Inferior parietal cortex (tissue), 1 donor: Measurements from ENCODE around the gene MYCBPAP.
"Not testable (repeated sequence)": the region's sequence is repeated elsewhere in the genome, so short reads cannot be mapped to it uniquely, and the experiment has no call there.

ENCODE experiments used
- DNase-seq: peaks from one replicate; pipeline ENCODE4 v3.0.0-alpha.2; 2016; ENCODE audit errors: extremely low spot score

The MYCBPAP gene

DNA sequence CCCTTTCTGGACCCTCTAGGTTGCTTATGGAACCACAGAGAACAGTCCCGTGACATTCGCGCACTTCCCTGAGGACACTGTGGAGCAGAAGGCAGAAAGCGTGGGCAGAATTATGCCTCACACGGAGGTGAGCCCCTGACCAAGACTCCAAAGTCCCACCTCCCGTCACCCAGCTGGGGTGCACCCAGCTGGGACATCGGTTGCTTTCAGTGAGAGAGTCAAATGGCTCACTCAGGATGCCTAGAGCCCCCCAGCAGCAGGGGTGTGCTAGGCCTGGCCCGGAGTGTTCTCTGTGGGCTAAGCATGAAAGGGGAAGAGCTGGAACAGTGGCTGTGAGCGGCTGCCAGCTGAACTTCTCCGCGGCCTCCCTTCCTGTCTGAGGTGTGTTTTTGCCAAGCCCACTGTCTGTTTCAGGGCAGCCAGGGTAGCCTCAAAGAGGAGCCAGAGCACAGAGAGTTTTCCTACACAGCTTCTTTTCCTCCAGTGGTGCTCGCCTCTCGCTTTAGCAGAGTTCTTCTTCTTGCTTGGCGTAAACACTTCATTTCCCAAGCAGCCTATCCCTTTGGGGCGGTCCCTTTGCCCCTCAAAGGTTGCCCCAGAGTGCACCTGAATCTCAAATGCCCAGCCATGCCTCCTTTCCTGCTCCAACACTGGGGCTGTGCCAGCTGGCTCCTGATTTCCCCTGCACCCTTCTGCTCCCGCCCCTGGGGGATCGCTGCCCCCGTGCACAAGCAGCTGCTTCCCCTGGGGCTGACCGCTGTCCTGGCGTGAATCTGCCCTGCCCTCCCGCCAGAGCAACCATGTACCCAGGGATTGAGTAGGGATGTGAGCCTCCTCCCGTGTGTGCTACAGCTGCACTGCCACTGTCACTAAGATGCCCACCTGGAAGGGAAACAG is 37.0 kb upstream of the MYCBPAP start:
- DNase-seq: no peak

DNA sequence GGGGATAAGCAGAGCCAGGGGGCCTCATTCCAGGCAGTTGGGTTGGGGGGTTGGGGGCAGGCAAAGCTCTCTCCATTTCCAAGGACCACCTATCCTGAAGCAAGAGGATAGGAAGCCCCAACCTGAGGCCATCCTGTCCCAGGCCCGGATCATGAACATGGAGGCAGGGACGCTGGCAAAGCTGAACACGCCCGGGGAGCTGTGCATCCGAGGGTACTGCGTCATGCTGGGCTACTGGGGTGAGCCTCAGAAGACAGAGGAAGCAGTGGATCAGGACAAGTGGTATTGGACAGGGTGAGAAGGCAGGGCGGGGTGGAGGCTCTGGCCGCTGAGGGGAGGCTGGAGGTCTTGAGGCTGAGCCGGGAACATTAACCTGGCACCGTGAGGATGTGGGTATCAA is 36.0 kb upstream of the MYCBPAP start:
- no peak for DNase-seq

DNA sequence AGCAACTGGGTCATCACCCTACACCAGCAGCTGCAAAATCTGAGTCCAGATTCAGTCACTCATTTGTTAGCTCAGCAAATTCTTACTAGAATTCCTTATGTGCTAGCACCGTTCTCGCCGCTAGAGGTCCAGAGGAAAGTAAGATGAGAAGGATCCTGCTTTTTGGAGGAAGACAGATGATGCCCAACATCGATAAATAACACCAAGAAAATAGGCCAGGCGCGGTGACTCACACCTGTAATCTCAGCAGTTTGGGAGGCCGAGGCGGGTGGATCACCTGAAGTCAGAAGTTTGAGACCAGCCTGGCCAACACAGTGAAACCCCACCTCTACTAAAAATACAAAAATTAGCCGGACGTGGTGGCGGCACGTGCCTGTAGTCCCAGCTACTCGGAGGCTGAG is 35.5 kb upstream of the MYCBPAP start:
- peak; percentile 34 for DNase-seq

GRCh38 chr17:50473901-50474300 is 34.3 kb upstream of the MYCBPAP start:
- no peak for DNase-seq

DNA sequence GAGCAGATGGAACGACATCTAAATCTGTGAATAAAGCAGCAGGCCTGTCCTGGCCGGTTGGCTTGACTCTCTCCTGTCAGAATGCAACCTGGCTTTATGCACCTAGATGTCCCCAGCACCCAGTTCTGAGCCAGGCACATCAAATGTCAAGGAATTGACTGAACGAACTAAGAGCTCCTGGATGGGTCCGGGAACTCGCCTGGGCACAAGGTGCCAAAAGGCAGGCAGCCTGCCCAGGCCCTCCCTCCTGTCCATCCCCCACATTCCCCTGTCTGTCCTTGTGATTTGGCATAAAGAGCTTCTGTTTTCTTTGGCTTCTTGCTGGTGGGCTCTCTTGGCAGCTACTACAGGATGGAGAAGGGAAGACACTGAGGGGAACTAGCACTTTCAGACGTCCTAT is 33.7 kb upstream of the MYCBPAP start:
- no peak for DNase-seq

GRCh38 chr17:50475362-50475761 is 32.9 kb upstream of the MYCBPAP start:
- no peak for DNase-seq

DNA sequence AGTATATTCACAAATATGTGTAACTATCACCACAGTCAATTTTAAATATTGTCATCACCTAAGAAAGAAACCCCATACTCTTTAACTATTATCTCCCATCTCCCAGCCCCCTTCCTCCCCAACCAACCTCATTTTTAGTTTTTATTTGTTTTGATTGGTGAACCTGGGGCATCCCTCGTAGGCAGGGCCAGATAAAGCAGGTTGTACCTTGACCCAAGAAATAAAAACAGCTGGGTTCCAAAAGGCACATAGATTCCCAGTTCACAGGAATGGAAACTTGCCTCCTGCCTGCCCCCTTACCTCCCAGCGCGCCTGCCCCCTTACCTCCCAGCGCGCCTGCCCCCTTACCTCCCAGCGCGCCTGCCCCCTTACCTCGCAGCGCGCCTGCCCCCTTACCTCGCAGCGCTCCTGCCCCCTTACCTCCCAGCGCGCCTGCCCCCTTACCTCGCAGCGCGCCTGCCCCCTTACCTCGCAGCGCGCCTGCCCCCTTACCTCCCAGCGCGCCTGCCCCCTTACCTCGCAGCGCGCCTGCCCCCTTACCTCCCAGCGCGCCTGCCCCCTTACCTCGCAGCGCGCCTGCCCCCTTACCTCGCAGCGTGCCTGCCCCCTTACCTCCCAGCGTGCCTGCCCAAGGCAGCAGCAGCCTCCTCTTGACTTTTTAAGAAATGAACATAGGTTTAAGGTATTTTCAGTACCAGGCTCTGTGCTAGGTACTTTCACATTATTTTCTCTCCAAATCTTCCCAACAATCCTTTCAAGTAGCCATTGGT is 32.3 kb upstream of the MYCBPAP start:
- not testable (repeated sequence) for DNase-seq

GRCh38 chr17:50476545-50477315 is 31.5 kb upstream of the MYCBPAP start:
- DNase-seq: no peak

- DNase-seq: no peak
Measured at GRCh38 chr17:50477976-50478375, 30.3 kb upstream of the MYCBPAP start.

GRCh38 chr17:50478391-50479381 is 29.6 kb upstream of the MYCBPAP start, which contains the start of gene RSAD1:
TSS of gene RSAD1 (plus strand) at chr17:50478860. CDS start at chr17:50478885, 25 bp downstream.
- peak; percentile 76 for DNase-seq

DNA sequence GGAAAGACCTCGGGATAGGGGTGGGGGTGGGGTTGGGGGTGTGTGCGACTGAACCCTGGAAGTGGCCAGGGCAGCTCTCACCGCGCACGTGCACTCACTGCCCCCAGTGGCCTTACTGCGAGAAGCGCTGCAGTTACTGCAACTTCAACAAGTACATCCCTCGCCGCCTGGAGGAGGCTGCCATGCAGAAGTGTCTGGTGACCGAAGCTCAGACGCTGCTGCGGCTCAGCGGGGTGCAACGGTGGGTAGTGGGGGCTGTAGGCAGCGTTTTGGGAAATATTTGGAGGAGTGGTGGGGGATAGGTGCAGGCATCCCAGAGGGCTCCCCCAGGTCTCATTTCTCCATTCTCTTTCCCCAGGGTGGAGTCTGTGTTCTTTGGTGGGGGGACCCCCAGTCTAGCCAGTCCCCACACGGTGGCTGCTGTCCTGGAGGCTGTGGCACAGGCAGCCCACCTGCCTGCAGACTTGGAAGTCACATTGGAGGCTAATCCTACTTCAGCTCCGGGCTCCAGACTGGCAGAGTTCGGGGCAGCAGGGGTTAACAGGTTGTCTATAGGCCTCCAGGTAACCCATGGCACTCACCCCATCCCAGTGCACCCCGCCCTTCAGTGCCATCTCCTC is 28.6 kb upstream of the MYCBPAP start:
- DNase-seq: peak; percentile 32

DNA sequence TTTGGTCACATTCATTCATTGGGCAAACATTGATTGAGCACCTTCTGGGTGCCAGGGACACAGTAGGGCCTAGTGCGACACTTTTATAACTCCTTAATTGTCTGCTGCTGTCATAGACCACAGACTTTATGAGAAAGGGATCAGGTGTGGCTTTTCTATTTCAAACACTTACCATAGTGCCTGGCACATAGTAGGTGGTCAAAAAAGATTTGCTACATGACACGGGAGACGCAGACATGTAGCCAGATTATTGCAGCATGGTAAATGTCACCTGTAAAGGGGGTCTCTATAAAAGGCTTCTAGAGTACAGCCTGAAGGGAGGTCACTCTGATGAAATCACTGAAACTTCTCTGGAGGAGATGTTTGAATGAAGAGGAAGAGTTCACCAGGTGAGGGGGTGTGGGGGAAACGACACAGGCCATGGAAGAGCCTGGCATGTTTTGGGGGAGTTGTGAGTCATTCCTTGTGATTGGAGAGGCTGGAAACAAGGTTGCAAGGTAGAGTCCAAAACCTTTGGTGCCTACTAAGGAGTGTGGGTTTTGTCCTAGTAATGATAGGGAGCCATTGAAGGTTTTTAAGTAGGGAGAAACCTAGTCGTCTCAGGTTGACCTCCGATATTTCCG is 28.0 kb upstream of the MYCBPAP start:
- no peak for DNase-seq

DNA sequence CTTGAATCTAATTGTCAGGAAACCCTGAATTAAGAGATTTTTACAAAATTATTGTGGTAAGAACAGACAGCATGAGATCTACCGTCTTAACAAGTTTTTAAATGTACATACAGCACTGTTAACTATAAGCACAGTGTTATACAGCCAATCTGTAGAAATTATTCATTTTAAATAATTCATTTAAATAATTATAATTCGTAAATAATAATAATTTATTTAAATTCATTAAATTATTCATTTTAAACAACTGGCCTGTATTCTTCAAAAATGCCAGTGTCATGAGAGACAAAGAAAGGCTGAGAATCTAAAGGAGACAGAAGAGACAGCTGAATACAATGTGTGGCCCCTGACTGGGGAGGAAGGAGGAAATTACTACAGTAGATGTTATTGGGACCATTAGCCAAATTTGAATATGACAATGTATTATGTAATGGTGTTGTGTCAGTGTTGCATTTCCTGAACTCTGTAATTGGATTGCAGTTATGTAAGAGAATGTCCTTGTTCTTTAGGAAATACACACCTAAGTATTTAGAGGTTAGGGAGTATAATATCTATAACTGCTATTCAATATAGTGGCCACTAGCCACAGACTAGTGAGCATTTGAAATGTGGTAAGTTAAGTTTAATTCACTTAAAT is 27.3 kb upstream of the MYCBPAP start:
- no peak for DNase-seq

- DNase-seq: no peak
Measured at GRCh38 chr17:50481648-50482047, 26.6 kb upstream of the MYCBPAP start.

DNA sequence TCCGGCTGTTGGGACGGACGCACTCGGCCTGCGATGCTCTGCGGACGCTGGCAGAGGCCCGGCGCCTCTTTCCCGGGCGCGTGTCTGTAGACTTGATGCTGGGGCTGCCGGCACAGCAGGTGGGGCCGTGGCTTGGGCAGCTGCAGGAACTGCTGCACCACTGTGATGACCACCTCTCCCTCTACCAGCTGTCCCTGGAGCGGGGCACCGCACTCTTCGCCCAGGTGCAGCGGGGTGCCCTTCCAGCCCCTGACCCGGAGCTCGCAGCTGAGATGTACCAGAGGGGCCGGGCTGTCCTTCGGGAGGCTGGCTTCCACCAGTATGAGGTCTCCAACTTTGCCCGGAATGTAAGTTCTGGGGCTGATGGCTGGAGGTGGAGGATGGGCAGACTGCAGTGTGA is 26.1 kb upstream of the MYCBPAP start:
- DNase-seq: no peak

- peak; percentile 95 for DNase-seq
Measured at GRCh38 chr17:50482516-50482915, 25.7 kb upstream of the MYCBPAP start.

GRCh38 chr17:50483266-50483665 is 25.0 kb upstream of the MYCBPAP start:
- DNase-seq: no peak

- DNase-seq: no peak
Measured at GRCh38 chr17:50484386-50485155, 23.7 kb upstream of the MYCBPAP start.
